Tibial nerve (tissue), 3 donors: Measurements from ENCODE around the gene CDH5.

Experiments used
- POLR2A ChIP-seq, 2 donors: fragments of 450-650 bp; IDR thresholded peaks; one replicate each; pipeline ENCODE4 v1.6.1; 2017; ENCODE audit warnings: antibody characterized with exemption in 2 of 2, mild to moderate bottlenecking in 2 of 2, moderate library complexity in 2 of 2
- TF ChIP-seq, protein P1 (sequence below), 5 experiments: fragments of 200-600 bp in 3 of 5; fragments of 450-650 bp in 2 of 5; sonication (generic) in 3 of 5; IDR thresholded peaks; one replicate each; pipeline ENCODE4 v1.5.1; 2016 to 2019; ENCODE audit warnings: antibody characterized with exemption in 5 of 5, mild to moderate bottlenecking in 3 of 5, moderate library complexity in 2 of 5

GRCh38 chr16:66325717-66326376, 40.6 kb upstream of the CDH5 start:
- no peak for TF ChIP-seq POLR2A (IDR thresholded peaks at IDR 0.05)
- TF ChIP-seq, protein P1, sequence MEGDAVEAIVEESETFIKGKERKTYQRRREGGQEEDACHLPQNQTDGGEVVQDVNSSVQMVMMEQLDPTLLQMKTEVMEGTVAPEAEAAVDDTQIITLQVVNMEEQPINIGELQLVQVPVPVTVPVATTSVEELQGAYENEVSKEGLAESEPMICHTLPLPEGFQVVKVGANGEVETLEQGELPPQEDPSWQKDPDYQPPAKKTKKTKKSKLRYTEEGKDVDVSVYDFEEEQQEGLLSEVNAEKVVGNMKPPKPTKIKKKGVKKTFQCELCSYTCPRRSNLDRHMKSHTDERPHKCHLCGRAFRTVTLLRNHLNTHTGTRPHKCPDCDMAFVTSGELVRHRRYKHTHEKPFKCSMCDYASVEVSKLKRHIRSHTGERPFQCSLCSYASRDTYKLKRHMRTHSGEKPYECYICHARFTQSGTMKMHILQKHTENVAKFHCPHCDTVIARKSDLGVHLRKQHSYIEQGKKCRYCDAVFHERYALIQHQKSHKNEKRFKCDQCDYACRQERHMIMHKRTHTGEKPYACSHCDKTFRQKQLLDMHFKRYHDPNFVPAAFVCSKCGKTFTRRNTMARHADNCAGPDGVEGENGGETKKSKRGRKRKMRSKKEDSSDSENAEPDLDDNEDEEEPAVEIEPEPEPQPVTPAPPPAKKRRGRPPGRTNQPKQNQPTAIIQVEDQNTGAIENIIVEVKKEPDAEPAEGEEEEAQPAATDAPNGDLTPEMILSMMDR (IDR thresholded peaks at IDR 0.05) = no peak
